Progenitor cell of endocrine pancreas (in vitro differentiated cells): Measurements from ENCODE around the gene LTBP2. TPM values are rescaled to one million over a fixed set of nuclear protein-coding genes. Genes with fewer than 3 reads are reported as not detected.

Experiments used
- DNase-seq: peaks from one replicate; pipeline ENCODE4 v3.0.0; 2021; ENCODE audit warnings: low spot score; ENCODE audit not compliant: unreplicated experiment
- H3K27ac Mint-ChIP-seq: 2 replicates; pipeline ENCODE4 v1.8.0; 2021; ENCODE audit warnings: mild to moderate bottlenecking, moderate library complexity, mixed read lengths
- H3K27me3 Mint-ChIP-seq: 2 replicates; pipeline ENCODE4 v1.8.0; 2021; ENCODE audit warnings: mixed read lengths
- H3K36me3 Mint-ChIP-seq: 2 replicates; pipeline ENCODE4 v1.8.0; 2022; ENCODE audit warnings: mixed read lengths; ENCODE audit not compliant: insufficient read depth
- H3K4me1 Mint-ChIP-seq: 2 replicates; pipeline ENCODE4 v1.8.0; 2021; ENCODE audit warnings: low read depth, mixed read lengths
- H3K4me3 Mint-ChIP-seq: 2 replicates; pipeline ENCODE4 v1.8.0; 2021; ENCODE audit warnings: low read depth, mild to moderate bottlenecking, moderate library complexity, mixed read lengths
- H3K9me3 Mint-ChIP-seq: 2 replicates; pipeline ENCODE4 v1.8.0; 2021; ENCODE audit warnings: low read depth, mixed read lengths
- CTCF ChIP-seq: fragments of 200-600 bp; sonication (generic); IDR thresholded peaks from one replicate; pipeline ENCODE4 v1.5.0; 2021; ENCODE audit warnings: antibody characterized with exemption, mild to moderate bottlenecking; ENCODE audit not compliant: unreplicated experiment
- total RNA-seq: library from RNA; stranded (reverse); gene quantifications from 2 replicates; pipeline ENCODE4 v1.2.1, GENCODE V29; 2021

LTBP2 gene
- total RNA-seq, 1 donor from 2014 or later: 0.79 TPM

DNA sequence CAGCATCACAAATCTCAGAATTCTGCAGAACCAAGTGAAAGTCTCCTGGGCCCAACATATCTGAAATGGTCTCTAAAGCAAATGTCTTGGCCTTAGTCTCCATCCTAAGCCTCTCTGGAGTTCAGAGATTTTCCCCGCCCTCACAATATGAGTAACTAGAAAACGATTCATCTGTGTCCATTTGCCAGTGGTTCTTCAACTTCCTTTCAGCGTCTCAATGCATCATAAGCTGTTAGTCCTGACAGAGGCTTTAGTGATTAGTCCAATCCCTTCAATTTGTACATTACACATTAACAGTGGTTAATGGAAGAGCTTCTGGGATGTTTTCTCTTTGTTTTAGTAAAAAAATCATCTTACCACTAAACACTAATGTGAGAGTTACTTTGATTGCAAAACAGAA lies 136.4 kb downstream of the LTBP2 start:
- peaks cover 14% of the 10 kb centered on the region for H3K36me3 Mint-ChIP-seq
- no peak overlapping the region for H3K4me3 Mint-ChIP-seq
- no peaks in the 10 kb centered on the region for H3K9me3 Mint-ChIP-seq
- DNase-seq: no peak
- no peak for TF ChIP-seq CTCF
- no peak overlapping the region for H3K27ac Mint-ChIP-seq
- H3K27me3 Mint-ChIP-seq: no peaks in the 10 kb centered on the region
- H3K4me1 Mint-ChIP-seq: no peaks in the 10 kb centered on the region

GRCh38 chr14:74474376-74474775 lies 137.7 kb downstream of the LTBP2 start:
- DNase-seq: no peak
- H3K4me1 Mint-ChIP-seq: no peaks in the 10 kb centered on the region
- H3K36me3 Mint-ChIP-seq: peaks cover 12% of the 10 kb centered on the region
- H3K27me3 Mint-ChIP-seq: no peaks in the 10 kb centered on the region
- no peaks in the 10 kb centered on the region for H3K9me3 Mint-ChIP-seq
- H3K27ac Mint-ChIP-seq: no peak overlapping the region
- no peak for TF ChIP-seq CTCF
- no peak overlapping the region for H3K4me3 Mint-ChIP-seq

DNA sequence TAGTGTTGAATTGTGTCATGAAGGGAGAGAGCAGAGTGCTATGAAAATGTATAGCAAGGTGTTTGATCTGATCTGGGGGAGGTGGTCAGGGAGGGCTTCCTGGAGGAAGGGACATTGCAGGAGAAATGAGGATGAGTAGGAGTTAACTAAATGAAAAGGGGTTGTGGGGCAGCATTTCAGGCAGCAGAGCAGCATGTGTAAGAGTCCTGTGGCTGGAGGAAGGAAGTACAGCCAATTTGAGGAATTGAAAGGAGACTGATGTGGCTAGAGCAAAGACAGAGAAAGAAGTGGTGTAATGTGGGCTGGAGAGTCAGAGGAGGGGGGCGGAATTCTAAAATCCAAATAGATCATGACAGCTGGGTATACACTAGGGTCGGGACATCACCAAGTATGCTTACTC lies 139.4 kb downstream of the LTBP2 start:
- no peak for TF ChIP-seq CTCF
- H3K27ac Mint-ChIP-seq: no peak overlapping the region
- peaks cover 11% of the 10 kb centered on the region for H3K36me3 Mint-ChIP-seq
- DNase-seq: no peak
- H3K9me3 Mint-ChIP-seq: no peaks in the 10 kb centered on the region
- H3K27me3 Mint-ChIP-seq: no peaks in the 10 kb centered on the region
- no peaks in the 10 kb centered on the region for H3K4me1 Mint-ChIP-seq
- H3K4me3 Mint-ChIP-seq: no peak overlapping the region

DNA sequence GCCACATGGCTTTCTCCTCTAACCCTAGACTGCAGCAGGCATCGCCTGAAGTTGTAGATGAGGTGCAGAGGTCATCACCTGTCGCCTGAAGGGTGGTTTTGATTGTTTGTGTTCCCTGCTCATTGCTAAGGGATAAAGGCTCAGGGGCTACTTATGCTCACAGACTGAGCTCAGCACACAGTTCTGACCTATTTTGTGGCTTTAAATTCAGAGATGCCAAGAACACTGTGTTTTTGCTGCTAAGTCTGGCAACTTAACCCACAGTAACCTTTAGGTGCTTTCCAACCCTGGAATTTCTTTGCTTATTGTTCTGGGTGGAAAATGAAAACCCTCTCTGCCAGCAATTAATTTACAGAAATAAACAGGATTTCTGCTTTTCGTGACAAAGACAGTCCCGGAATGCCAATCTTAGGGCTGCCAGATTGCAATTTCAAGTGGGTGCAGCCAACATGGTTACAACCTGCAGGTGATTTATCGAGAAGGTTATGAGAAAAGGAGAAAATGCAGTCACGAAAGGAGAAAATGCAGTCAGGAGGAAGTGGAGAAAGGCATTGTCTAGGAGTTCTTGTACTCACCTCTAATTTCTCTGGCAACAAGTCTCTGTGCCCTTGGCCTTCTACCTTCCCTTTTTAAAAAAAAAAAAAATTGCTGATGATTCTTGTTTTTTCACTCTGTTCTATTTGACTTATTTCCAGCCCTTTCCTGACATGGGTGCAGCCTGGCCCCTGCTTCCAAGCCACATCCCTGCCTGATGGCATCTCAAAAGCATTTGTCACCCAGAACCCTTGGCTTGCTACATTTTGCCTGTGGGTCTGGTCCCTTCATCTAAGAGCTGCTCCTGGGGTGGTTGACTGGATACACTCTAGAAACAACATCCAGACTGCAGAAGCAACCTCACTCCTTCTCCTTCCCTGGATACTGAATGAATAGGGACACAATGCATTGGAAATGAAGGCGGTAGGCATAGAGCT lies 142.2 kb downstream of the LTBP2 start:
- no peak overlapping the region for H3K27ac Mint-ChIP-seq
- TF ChIP-seq CTCF: no peak
- no peaks in the 10 kb centered on the region for H3K9me3 Mint-ChIP-seq
- H3K4me3 Mint-ChIP-seq: no peak overlapping the region
- no peaks in the 10 kb centered on the region for H3K27me3 Mint-ChIP-seq
- peaks cover 9% of the 10 kb centered on the region for H3K36me3 Mint-ChIP-seq
- no peak for DNase-seq
- H3K4me1 Mint-ChIP-seq: no peaks in the 10 kb centered on the region

GRCh38 chr14:74468513-74468912 lies 143.5 kb downstream of the LTBP2 start:
- no peak overlapping the region for H3K4me3 Mint-ChIP-seq
- no peak overlapping the region for H3K27ac Mint-ChIP-seq
- no peaks in the 10 kb centered on the region for H3K27me3 Mint-ChIP-seq
- H3K36me3 Mint-ChIP-seq: peaks cover 9% of the 10 kb centered on the region
- H3K4me1 Mint-ChIP-seq: no peaks in the 10 kb centered on the region
- H3K9me3 Mint-ChIP-seq: no peaks in the 10 kb centered on the region
- no peak for TF ChIP-seq CTCF
- no peak for DNase-seq
